Hepatocyte (in vitro differentiated cells): Measurements from ENCODE around the gene PLEKHB1. TPM values are rescaled to one million over a fixed set of nuclear protein-coding genes. Genes with fewer than 3 reads are reported as not detected.

Experiments used
- DNase-seq: peaks from one replicate; pipeline ENCODE4 v3.0.0-alpha.2; 2016; ENCODE audit warnings: low spot score
- H2AFZ ChIP-seq: fragments of 200-600 bp; sonication (generic); 2 replicates; pipeline ENCODE4 v1.6.0; 2016; ENCODE audit warnings: antibody characterized with exemption, mild to moderate bottlenecking
- H3K27ac ChIP-seq: fragments of 200-600 bp; sonication (generic); 2 replicates; pipeline ENCODE4 v1.5.1; 2016; ENCODE audit warnings: mild to moderate bottlenecking
- H3K27me3 ChIP-seq: fragments of 200-600 bp; sonication (generic); 2 replicates; pipeline ENCODE4 v1.6.1; 2016
- H3K36me3 ChIP-seq: fragments of 200-600 bp; sonication (generic); replicated peaks from 2 replicates; pipeline ENCODE4 v1.5.1; 2016; ENCODE audit warnings: low read depth; ENCODE audit not compliant: insufficient read depth
- H3K4me1 ChIP-seq: fragments of 200-600 bp; sonication (generic); 2 replicates; pipeline ENCODE4 v1.5.1; 2016; ENCODE audit warnings: mild to moderate bottlenecking, moderate library complexity; ENCODE audit not compliant: insufficient read depth
- H3K4me2 ChIP-seq: fragments of 200-600 bp; sonication (generic); 2 replicates; pipeline ENCODE4 v1.6.0; 2016
- H3K4me3 ChIP-seq: fragments of 200-600 bp; sonication (generic); 2 replicates; pipeline ENCODE4 v1.5.1; 2016; ENCODE audit warnings: mild to moderate bottlenecking
- H3K79me2 ChIP-seq: fragments of 200-600 bp; sonication (generic); 2 replicates; pipeline ENCODE4 v1.6.0; 2017; ENCODE audit warnings: mild to moderate bottlenecking
- H3K9me2 ChIP-seq: fragments of 200-600 bp; sonication (generic); replicated peaks from 2 replicates; pipeline ENCODE4 v1.6.0; 2017; ENCODE audit warnings: mild to moderate bottlenecking; ENCODE audit not compliant: insufficient read depth
- H3K9me3 ChIP-seq: fragments of 200-600 bp; sonication (generic); 2 replicates; pipeline ENCODE4 v1.5.1; 2016; ENCODE audit warnings: low read depth, mild to moderate bottlenecking
- H4K20me1 ChIP-seq: fragments of 200-600 bp; sonication (generic); 2 replicates; pipeline ENCODE4 v1.6.0; 2016; ENCODE audit warnings: mild to moderate bottlenecking; ENCODE audit not compliant: insufficient read depth, poor library complexity, severe bottlenecking
- EZH2 ChIP-seq: fragments of 200-600 bp; sonication (generic); IDR thresholded peaks from 2 replicates; pipeline ENCODE4 v1.6.1; 2016; ENCODE audit warnings: antibody characterized with exemption, mild to moderate bottlenecking, borderline replicate concordance
- EZH2phosphoT487 ChIP-seq: fragments of 200-600 bp; sonication (generic); IDR thresholded peaks from one replicate; pipeline ENCODE4 v1.6.1; 2018; ENCODE audit warnings: antibody characterized with exemption, mild to moderate bottlenecking, low read depth, moderate library complexity; ENCODE audit not compliant: unreplicated experiment, severe bottlenecking
- WGBS: methylation state at CpG from one replicate; pipeline ENCODE4 v1.1.6; 2016; ENCODE audit warnings: low lambda C conversion rate; ENCODE audit errors: missing lambda C conversion rate; 5-methylcytosine and 5-hydroxymethylcytosine counted together
- polyA plus RNA-seq: library from polyadenylated mRNA; unstranded; fragments of >200 nt; fragmentation: Nextera tagmentation; extraction: Ambion mirVana; gene quantifications from 2 replicates; pipeline ENCODE4 v1.2.1, GENCODE V29; 2016
- total RNA-seq: library from RNA; depleted of rRNA; stranded (reverse); fragments of >200 nt; gene quantifications from 2 replicates; pipeline ENCODE4 v1.2.3, GENCODE V29; 2014
- TF ChIP-seq, protein P1 (sequence below): fragments of 200-600 bp; sonication (generic); IDR thresholded peaks from 2 replicates; pipeline ENCODE4 v1.5.1; 2016; ENCODE audit warnings: antibody characterized with exemption, mild to moderate bottlenecking; ENCODE audit not compliant: poor library complexity

Gene PLEKHB1
- total and polyA plus RNA-seq, 2 experiments from 2014 or later, result 12.2 to 14.8 TPM

DNA sequence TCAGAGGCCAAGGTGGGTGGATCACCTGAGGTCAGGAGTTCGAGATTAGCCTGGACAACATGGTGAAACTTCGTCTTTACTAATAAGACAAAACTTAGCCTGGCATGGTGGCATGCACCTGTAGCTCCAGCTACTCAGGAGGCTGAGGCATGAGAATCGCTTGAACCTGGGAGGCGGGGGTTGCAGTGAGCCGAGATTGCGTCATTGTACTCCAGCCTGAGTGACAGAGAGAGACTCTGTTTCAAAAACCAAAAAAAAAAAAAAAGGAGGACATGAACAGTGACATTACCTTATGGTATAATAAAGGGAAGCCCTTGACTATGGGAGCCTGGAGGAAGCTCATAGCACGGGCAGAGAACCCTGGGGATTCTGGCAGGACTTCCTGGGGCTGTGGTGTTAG, 16.5 kb upstream of the PLEKHB1 start:
- Histone ChIP-seq H3K27ac (no peak overlapping the region), H2AFZ (no peak overlapping the region), H3K4me3 (no peak overlapping the region), H3K36me3 (no peaks in the 10 kb centered on the region), H3K79me2 (no peaks in the 10 kb centered on the region), H3K27me3 (no peaks in the 10 kb centered on the region), H3K9me2 (no peaks in the 10 kb centered on the region), H3K4me2 (no peak overlapping the region), H3K4me1 (peaks cover 5% of the 10 kb centered on the region), H3K9me3 (no peaks in the 10 kb centered on the region), H4K20me1 (no peaks in the 10 kb centered on the region)
- TF ChIP-seq, protein P1, sequence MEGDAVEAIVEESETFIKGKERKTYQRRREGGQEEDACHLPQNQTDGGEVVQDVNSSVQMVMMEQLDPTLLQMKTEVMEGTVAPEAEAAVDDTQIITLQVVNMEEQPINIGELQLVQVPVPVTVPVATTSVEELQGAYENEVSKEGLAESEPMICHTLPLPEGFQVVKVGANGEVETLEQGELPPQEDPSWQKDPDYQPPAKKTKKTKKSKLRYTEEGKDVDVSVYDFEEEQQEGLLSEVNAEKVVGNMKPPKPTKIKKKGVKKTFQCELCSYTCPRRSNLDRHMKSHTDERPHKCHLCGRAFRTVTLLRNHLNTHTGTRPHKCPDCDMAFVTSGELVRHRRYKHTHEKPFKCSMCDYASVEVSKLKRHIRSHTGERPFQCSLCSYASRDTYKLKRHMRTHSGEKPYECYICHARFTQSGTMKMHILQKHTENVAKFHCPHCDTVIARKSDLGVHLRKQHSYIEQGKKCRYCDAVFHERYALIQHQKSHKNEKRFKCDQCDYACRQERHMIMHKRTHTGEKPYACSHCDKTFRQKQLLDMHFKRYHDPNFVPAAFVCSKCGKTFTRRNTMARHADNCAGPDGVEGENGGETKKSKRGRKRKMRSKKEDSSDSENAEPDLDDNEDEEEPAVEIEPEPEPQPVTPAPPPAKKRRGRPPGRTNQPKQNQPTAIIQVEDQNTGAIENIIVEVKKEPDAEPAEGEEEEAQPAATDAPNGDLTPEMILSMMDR, result no peak
- no peak for TF ChIP-seq EZH2
- no peak for TF ChIP-seq EZH2phosphoT487
- no peak for DNase-seq
- WGBS, result 88% methylated on average over 7 of the region's 7 CpGs

- H4K20me1 ChIP-seq, result no peaks in the 10 kb centered on the region
- no peak overlapping the region for H3K4me3 ChIP-seq
- DNase-seq, result no peak
- H3K9me2 ChIP-seq, result no peaks in the 10 kb centered on the region
- no peaks in the 10 kb centered on the region for H3K36me3 ChIP-seq
- H3K79me2 ChIP-seq, result no peaks in the 10 kb centered on the region
- H3K4me2 ChIP-seq, result no peak overlapping the region
- no peak overlapping the region for H3K27ac ChIP-seq
- H3K9me3 ChIP-seq, result no peaks in the 10 kb centered on the region
- no peak overlapping the region for H2AFZ ChIP-seq
- H3K27me3 ChIP-seq, result no peaks in the 10 kb centered on the region
- WGBS, result 86% methylated on average over 4 of the region's 4 CpGs
- TF ChIP-seq EZH2 (no peak), EZH2phosphoT487 (no peak)
- TF ChIP-seq, protein P1, result no peak
- H3K4me1 ChIP-seq, result peaks cover 5% of the 10 kb centered on the region
Measured at GRCh38 chr11:73632996-73633395, 13.4 kb upstream of the PLEKHB1 start.

- H2AFZ ChIP-seq, result no peak overlapping the region
- H3K27me3 ChIP-seq, result no peaks in the 10 kb centered on the region
- H3K4me1 ChIP-seq, result no peaks in the 10 kb centered on the region
- WGBS, result 88% methylated on average over 2 of the region's 2 CpGs
- H4K20me1 ChIP-seq, result no peaks in the 10 kb centered on the region
- no peaks in the 10 kb centered on the region for H3K9me3 ChIP-seq
- no peak overlapping the region for H3K27ac ChIP-seq
- no peak for DNase-seq
- no peaks in the 10 kb centered on the region for H3K9me2 ChIP-seq
- no peaks in the 10 kb centered on the region for H3K36me3 ChIP-seq
- TF ChIP-seq EZH2phosphoT487 (no peak), EZH2 (no peak)
- TF ChIP-seq, protein P1, result no peak
- H3K79me2 ChIP-seq, result no peaks in the 10 kb centered on the region
- H3K4me3 ChIP-seq, result no peak overlapping the region
- H3K4me2 ChIP-seq, result no peak overlapping the region
Measured at GRCh38 chr11:73633999-73634398, 12.4 kb upstream of the PLEKHB1 start.

GRCh38 chr11:73635721-73636120, 10.7 kb upstream of the PLEKHB1 start:
- Histone ChIP-seq H3K27ac (no peak overlapping the region), H3K79me2 (no peaks in the 10 kb centered on the region), H2AFZ (no peak overlapping the region), H3K4me3 (no peak overlapping the region), H4K20me1 (no peaks in the 10 kb centered on the region), H3K4me1 (no peaks in the 10 kb centered on the region), H3K36me3 (no peaks in the 10 kb centered on the region), H3K4me2 (no peak overlapping the region), H3K9me3 (no peaks in the 10 kb centered on the region), H3K27me3 (no peaks in the 10 kb centered on the region), H3K9me2 (no peaks in the 10 kb centered on the region)
- WGBS, result 100% methylated on average over 5 of the region's 5 CpGs
- TF ChIP-seq EZH2phosphoT487 (no peak), EZH2 (no peak)
- TF ChIP-seq, protein P1, result no peak
- DNase-seq, result no peak
